AG10803 (cell line): Measurements from ENCODE around the gene TMEM214.

Experiments used
- DNase-seq: peaks from one replicate; pipeline ENCODE4 v3.0.0; 2010; ENCODE audit warnings: low read depth
- H3K4me3 ChIP-seq: 2 replicates; pipeline ENCODE4 v1.5.1; 2011; ENCODE audit warnings: mild to moderate bottlenecking, low read length, control low read depth
- TF ChIP-seq, protein P1 (sequence below): conservative IDR thresholded peaks from 2 replicates; pipeline ENCODE4 v1.5.1; 2011; ENCODE audit warnings: mild to moderate bottlenecking, low read length, control low read depth, inconsistent platforms

Gene TMEM214

DNA sequence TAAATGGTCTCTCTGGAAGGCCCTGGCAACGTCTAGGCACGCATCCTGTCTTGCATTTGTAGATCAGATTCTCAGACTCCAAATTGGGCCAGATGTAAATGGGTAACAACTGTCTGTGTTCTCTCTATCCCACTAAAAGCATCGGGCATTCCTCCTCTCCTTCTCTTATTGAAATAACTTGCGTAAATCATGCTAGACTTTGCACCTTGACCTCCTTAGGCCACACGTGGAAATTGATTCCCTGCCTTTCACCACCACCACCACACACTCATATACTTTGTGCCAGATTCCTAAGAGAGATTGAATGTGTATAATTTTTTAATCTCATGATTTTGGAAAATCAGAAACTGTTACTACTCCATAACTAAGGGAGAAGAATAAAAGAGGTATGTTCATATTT, 41.0 kb upstream of the TMEM214 start:
- TF ChIP-seq, protein P1, sequence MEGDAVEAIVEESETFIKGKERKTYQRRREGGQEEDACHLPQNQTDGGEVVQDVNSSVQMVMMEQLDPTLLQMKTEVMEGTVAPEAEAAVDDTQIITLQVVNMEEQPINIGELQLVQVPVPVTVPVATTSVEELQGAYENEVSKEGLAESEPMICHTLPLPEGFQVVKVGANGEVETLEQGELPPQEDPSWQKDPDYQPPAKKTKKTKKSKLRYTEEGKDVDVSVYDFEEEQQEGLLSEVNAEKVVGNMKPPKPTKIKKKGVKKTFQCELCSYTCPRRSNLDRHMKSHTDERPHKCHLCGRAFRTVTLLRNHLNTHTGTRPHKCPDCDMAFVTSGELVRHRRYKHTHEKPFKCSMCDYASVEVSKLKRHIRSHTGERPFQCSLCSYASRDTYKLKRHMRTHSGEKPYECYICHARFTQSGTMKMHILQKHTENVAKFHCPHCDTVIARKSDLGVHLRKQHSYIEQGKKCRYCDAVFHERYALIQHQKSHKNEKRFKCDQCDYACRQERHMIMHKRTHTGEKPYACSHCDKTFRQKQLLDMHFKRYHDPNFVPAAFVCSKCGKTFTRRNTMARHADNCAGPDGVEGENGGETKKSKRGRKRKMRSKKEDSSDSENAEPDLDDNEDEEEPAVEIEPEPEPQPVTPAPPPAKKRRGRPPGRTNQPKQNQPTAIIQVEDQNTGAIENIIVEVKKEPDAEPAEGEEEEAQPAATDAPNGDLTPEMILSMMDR = no peak
- no peak for DNase-seq
- no peak overlapping the region for H3K4me3 ChIP-seq

DNA sequence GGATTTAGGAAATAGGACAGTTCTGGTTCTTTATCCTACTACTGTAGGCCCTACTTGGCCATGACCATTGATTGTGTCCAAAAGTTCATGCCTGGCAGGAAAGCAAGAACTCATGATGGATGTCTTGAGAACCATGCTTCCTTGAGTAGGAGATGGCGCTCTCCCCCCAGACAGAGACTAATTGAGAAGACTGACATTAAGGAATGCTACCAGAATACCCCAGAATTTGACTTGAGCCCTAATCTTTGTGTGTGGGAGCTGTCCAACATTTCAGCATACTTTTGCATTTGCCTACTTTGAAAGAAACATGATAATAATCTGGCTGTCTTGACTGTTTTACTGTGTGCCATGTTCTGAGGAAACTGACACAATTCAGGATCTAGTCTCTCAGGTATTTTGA, 39.0 kb upstream of the TMEM214 start:
- DNase-seq = no peak
- TF ChIP-seq, protein P1 = no peak
- no peak overlapping the region for H3K4me3 ChIP-seq

DNA sequence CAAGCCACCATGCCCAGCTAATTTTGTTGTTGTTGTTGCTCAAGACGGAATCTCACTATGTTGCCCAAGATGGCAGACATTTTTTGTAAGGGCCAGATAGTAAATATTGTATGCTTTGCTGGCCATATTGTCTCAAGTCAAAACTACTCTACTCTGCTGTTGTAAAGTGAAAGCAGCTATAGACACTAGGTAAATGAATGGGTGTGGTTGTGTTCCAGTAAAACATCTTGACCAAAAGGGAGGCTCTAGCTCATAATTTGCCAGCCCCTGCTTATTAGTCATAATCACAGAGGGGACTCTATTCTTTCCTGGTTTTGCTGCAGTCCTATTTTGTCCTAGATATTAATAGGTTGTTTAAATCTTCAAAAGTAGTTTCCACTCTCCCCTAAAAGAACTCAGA, 37.8 kb upstream of the TMEM214 start:
- no peak for DNase-seq
- TF ChIP-seq, protein P1 = no peak
- H3K4me3 ChIP-seq = no peak overlapping the region

DNA sequence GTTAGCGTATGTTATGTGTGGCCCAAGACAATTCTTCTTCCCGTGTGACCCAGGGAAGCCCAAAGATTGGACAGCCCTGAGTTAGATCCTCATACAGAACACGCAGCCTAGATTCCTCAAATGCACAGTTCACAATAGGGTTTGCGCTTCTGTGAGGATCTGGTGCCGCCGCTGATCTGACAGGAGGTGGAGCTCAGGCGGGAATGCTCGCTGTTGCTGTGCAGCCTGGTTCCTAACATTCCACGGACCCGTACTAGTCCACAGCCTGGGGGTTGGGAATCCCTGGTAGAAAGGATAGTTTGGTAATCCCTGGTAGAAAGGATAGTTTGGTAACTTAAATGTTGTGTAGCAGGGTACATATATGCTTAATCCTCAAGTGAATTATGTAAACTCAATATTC, 35.4 kb upstream of the TMEM214 start:
- no peak for DNase-seq
- TF ChIP-seq, protein P1 = no peak
- no peak overlapping the region for H3K4me3 ChIP-seq

DNA sequence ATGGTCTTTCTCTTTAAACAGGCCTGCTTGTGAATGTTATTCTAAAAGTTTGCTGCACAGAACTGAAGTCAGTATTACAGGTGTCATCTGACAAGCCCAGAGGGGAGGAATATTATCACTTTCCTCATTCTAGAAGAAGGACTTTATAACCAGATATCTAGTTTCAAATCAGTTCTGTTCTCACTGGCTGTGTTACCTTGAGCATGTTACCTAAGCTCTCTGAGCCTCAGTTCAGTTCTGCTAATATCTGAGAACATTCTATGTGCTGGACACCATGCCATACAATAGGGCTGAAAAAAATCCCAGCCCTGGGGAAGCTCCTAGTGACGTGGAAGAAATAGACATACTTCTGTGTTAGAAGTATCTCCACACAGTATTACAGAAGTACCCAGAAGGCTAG, 34.4 kb upstream of the TMEM214 start:
- DNase-seq = no peak
- TF ChIP-seq, protein P1 = no peak
- no peak overlapping the region for H3K4me3 ChIP-seq

DNA sequence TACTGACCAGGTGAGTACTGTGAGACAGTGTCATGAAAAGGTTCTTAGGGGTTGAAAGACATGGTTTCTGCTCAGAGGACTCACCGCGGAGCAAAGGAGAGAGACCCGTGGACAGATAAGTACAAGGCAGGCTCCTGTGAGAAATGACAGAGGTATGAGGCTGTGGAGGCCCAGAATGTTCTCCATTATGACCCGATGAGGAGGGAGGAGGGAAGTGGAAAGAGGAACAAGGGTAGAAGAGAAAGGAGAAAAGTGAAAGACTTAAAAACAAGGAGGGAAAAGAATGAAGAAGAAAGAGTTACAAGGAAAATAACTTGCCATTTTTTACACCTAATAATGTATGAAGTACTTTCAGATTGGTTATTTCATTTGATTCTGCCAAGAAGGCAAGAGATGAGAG, 32.5 kb upstream of the TMEM214 start:
- no peak for DNase-seq
- H3K4me3 ChIP-seq = no peak overlapping the region
- TF ChIP-seq, protein P1 = no peak

DNA sequence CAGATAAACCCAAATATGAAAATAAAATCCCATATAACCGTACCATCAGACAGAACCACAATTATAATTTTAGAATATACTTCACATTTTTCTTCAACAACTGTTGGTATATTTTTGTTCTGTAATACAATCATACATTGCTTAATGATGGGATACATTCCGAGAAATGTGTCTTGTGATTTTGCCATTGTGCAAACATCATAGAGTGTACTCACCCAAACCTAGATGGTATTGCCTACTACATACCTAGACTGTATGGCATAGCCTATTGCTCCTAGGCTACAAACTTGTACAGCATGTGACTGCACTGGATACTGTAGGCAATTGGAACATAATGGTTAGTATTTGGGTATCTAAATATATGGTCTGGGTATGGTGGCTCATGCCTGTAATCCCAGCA, 31.8 kb upstream of the TMEM214 start:
- no peak for DNase-seq
- TF ChIP-seq, protein P1 = no peak
- no peak overlapping the region for H3K4me3 ChIP-seq
